ENCODE results near the gene ADK.

Gene ADK

DNA sequence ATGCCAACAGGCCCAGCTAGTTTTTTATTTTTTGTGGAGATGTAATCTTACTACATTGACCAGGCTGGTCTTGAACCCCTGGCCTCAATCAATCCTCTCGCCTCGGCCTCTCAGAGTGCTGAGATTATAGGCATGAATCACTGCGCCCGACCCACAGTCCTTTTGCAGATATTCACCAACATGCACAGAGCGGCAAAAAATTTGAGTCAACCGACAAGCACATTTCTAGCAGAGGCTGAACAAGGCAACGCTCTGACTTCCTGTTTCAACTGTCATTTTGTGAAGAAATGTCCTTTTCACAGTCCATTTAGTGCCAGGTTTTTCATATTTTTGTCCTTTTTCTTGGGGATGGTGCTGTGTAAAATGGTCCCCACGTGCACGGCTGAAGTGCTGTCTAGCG, 604.3 kb downstream of the ADK start:
- DNase-seq: no peak
